ENCODE data around the gene RDH16. TPM values are rescaled to one million over a fixed set of nuclear protein-coding genes. Genes with fewer than 3 reads are reported as not detected.

RDH16 gene
- total RNA-seq, 1 experiment from 2014 or later: 0.59 TPM

- Histone ChIP-seq H2AFZ (ENCODE audit: low read depth, low read length, poor library complexity, severe bottlenecking) (no peak overlapping the region), H3K27me3 (ENCODE audit: insufficient read depth, low read length) (no peaks in the 10 kb centered on the region), H3K9me2 (ENCODE audit: insufficient read depth) (no peaks in the 10 kb centered on the region), H3K27ac (ENCODE audit: low read depth, low read length) (no peak overlapping the region), H4K20me1 (ENCODE audit: insufficient read depth) (no peaks in the 10 kb centered on the region), H3K36me3 (ENCODE audit: control insufficient read depth in 1 of 2, insufficient read depth in 2 of 2, low read length in 2 of 2) (no peaks in the 10 kb centered on the region), H3K4me3 (replicated peaks in 1 of 2; ENCODE audit: low read depth in 1 of 2, low read length in 2 of 2) (no peak overlapping the region), H3K4me2 (ENCODE audit: low read length) (no peak overlapping the region), H3K79me2 (ENCODE audit: insufficient read depth, low read length) (no peaks in the 10 kb centered on the region), H3K4me1 (ENCODE audit: control insufficient read depth in 1 of 2, insufficient read depth in 2 of 2, low read length in 2 of 2) (peaks cover 0 to 5% of the 10 kb centered on the region in 2 experiments; a peak in 2 of 4 replicates), H3K9me3 (ENCODE audit: control insufficient read depth in 1 of 2, insufficient read depth in 1 of 2, low read depth in 1 of 2, low read length in 2 of 2) (no peaks in the 10 kb centered on the region), H3K9ac (ENCODE audit: low read length) (no peak overlapping the region)
- no TSS peak for BruUV-seq (replicated peaks)
- ChIA-PET RAD21 (ENCODE audit: low non-redundant PET in 1 of 2, low total read pairs in 2 of 2, uncharacterized antibody in 2 of 2, unreplicated experiment in 2 of 2) (no interaction called here), POLR2A (no interaction called here), CTCF (no interaction called here)
- ATAC-seq (no peak), DNase-seq (ENCODE audit: low read depth, low spot score) (no peak)
- TF ChIP-seq RAD21 (IDR thresholded peaks at IDR 0.05; ENCODE audit: low read depth) (no peak), ATF3 (IDR thresholded peaks at IDR 0.05) (no peak), SRF (IDR thresholded peaks at IDR 0.05; ENCODE audit: low read depth) (no peak)
- intact Hi-C loops (cut with micrococcal nuclease): no loop called here
Measured at GRCh38 chr12:56935157-56935556, 22.3 kb downstream of the RDH16 start.

- ChIA-PET POLR2A (no interaction called here), CTCF (no interaction called here), RAD21 (ENCODE audit: low non-redundant PET in 1 of 2, low total read pairs in 2 of 2, uncharacterized antibody in 2 of 2, unreplicated experiment in 2 of 2) (no interaction called here)
- H3K36me3 ChIP-seq (ENCODE audit: control insufficient read depth in 1 of 2, insufficient read depth in 2 of 2, low read length in 2 of 2): no peaks in the 10 kb centered on the region
- no peak for TF ChIP-seq CEBPB (IDR thresholded peaks at IDR 0.05; ENCODE audit: low read depth)
- no peak for TF ChIP-seq TCF7L2 (IDR thresholded peaks at IDR 0.05; ENCODE audit: borderline replicate concordance, extremely low read depth, insufficient read depth, insufficient read length)
- no peak for TF ChIP-seq ELF1 (IDR thresholded peaks at IDR 0.05; ENCODE audit: borderline replicate concordance, low read depth)
- TF ChIP-seq JUND (IDR thresholded peaks at IDR 0.05): no peak
- no peaks in the 10 kb centered on the region for H3K27me3 ChIP-seq (ENCODE audit: insufficient read depth, low read length)
- no peaks in the 10 kb centered on the region for H3K79me2 ChIP-seq (ENCODE audit: insufficient read depth, low read length)
- H3K9me2 ChIP-seq (ENCODE audit: insufficient read depth): no peaks in the 10 kb centered on the region
- H3K27ac ChIP-seq (ENCODE audit: low read depth, low read length): no peak within 1 kb of the TSS
- ATAC-seq: no peak
- H3K4me3 ChIP-seq (replicated peaks in 1 of 2; ENCODE audit: low read depth in 1 of 2, low read length in 2 of 2): no peak within 1 kb of the TSS
- no peaks in the 10 kb centered on the region for H3K9me3 ChIP-seq (ENCODE audit: control insufficient read depth in 1 of 2, insufficient read depth in 1 of 2, low read depth in 1 of 2, low read length in 2 of 2)
- intact Hi-C loops (cut with micrococcal nuclease): no loop called here
- H3K4me1 ChIP-seq (ENCODE audit: control insufficient read depth in 1 of 2, insufficient read depth in 2 of 2, low read length in 2 of 2): peaks cover 0 to 5% of the 10 kb centered on the region in 2 experiments; a peak in 2 of 4 replicates
- no peak for DNase-seq (ENCODE audit: low read depth, low spot score)
- BruUV-seq (replicated peaks): no TSS peak
- no peak within 1 kb of the TSS for H3K9ac ChIP-seq (ENCODE audit: low read length)
- H2AFZ ChIP-seq (ENCODE audit: low read depth, low read length, poor library complexity, severe bottlenecking): no peak within 1 kb of the TSS
- H3K4me2 ChIP-seq (ENCODE audit: low read length): no peak within 1 kb of the TSS
- no peaks in the 10 kb centered on the region for H4K20me1 ChIP-seq (ENCODE audit: insufficient read depth)
Measured at GRCh38 chr12:56933826-56934625, 23.4 kb downstream of the RDH16 start, which contains the start of gene SDR9C7. TSS of gene SDR9C7 (minus strand) at chr12:56934408. CDS start at chr12:56934261, 147 bp downstream.
